ENCODE measurements around the gene CALML6.

DNA sequence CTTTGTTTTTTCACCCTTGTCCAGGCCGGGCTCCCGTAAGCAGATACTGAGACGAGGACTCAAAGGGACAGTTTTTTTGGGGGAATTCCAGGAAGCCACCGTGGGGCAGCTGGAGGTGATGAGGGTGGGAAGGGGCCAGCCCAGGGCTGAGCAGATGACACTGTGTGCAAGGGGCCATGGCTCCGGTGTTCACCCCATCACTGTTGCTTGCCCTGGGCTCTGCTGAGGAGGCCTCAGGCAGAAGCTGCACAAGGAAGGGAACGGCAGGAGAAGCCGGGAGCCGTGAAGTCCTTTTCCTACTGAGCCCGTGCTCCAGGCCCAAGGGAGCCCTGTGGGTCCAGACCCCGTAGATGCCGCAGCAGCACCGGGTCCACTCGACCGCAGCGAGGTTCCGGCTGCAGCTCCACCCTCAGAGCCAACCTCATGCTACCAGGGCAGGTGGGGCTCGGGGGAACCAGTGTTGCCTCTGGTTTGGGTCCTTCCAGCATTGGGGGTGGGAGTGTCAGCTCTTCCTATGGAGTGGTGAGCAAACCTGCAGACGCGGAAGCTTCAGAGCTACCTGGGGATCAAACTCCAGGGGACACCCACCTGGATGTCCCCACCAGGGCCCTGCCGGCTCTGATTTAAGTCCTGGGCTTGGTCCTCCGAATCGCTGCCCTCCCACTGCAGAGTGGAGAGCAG, 4.3 kb upstream of the CALML6 start:
- no peak for TF ChIP-seq POLR2A (IDR thresholded peaks at IDR 0.05)
- TF ChIP-seq, protein P1, sequence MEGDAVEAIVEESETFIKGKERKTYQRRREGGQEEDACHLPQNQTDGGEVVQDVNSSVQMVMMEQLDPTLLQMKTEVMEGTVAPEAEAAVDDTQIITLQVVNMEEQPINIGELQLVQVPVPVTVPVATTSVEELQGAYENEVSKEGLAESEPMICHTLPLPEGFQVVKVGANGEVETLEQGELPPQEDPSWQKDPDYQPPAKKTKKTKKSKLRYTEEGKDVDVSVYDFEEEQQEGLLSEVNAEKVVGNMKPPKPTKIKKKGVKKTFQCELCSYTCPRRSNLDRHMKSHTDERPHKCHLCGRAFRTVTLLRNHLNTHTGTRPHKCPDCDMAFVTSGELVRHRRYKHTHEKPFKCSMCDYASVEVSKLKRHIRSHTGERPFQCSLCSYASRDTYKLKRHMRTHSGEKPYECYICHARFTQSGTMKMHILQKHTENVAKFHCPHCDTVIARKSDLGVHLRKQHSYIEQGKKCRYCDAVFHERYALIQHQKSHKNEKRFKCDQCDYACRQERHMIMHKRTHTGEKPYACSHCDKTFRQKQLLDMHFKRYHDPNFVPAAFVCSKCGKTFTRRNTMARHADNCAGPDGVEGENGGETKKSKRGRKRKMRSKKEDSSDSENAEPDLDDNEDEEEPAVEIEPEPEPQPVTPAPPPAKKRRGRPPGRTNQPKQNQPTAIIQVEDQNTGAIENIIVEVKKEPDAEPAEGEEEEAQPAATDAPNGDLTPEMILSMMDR (IDR thresholded peaks at IDR 0.05): no peak

All from breast epithelium (tissue), 3 donors.